Stromal cell of bone marrow (primary cell): ENCODE data around the gene POM121C.
"Not testable (repeated sequence)": the region's sequence is repeated elsewhere in the genome, so short reads cannot be mapped to it uniquely, and the experiment has no call there.

Experiments
- DNase-seq: peaks from one replicate; pipeline ENCODE4 v3.0.0-alpha.2; 2012; ENCODE audit warnings: low read depth

POM121C gene

GRCh38 chr7:75423481-75423880 is 62.6 kb downstream of the POM121C start:
- DNase-seq = not testable (repeated sequence)

- DNase-seq = not testable (repeated sequence)
Measured at GRCh38 chr7:75421798-75422710, 64.0 kb downstream of the POM121C start.

GRCh38 chr7:75420152-75420551 is 65.9 kb downstream of the POM121C start:
- DNase-seq = not testable (repeated sequence)

- DNase-seq = not testable (repeated sequence)
Measured at GRCh38 chr7:75419693-75420092, 66.4 kb downstream of the POM121C start.

- DNase-seq = not testable (repeated sequence)
Measured at GRCh38 chr7:75419210-75419609, 66.9 kb downstream of the POM121C start.

GRCh38 chr7:75418292-75418858 is 67.7 kb downstream of the POM121C start:
- DNase-seq = not testable (repeated sequence)

- not testable (repeated sequence) for DNase-seq
Measured at GRCh38 chr7:75416787-75417186, 69.3 kb downstream of the POM121C start.

- DNase-seq = not testable (repeated sequence)
Measured at GRCh38 chr7:75415829-75416373, 70.2 kb downstream of the POM121C start.

- not testable (repeated sequence) for DNase-seq
Measured at GRCh38 chr7:75415428-75415817, 70.7 kb downstream of the POM121C start.

- DNase-seq = peak; percentile 0
Measured at GRCh38 chr7:75414708-75415427, 71.2 kb downstream of the POM121C start.

- DNase-seq = not testable (repeated sequence)
Measured at GRCh38 chr7:75414204-75414603, 71.9 kb downstream of the POM121C start.

GRCh38 chr7:75410823-75411173 is 75.3 kb downstream of the POM121C start:
- not testable (repeated sequence) for DNase-seq

GRCh38 chr7:75409880-75410822 is 75.9 kb downstream of the POM121C start:
- not testable (repeated sequence) for DNase-seq

- not testable (repeated sequence) for DNase-seq
Measured at GRCh38 chr7:75404663-75405062, 81.4 kb downstream of the POM121C start.

GRCh38 chr7:75403455-75404443 is 82.3 kb downstream of the POM121C start:
- DNase-seq = not testable (repeated sequence)

- DNase-seq = not testable (repeated sequence)
Measured at GRCh38 chr7:75400575-75400974, 85.5 kb downstream of the POM121C start.

GRCh38 chr7:75398771-75399700 is 87.1 kb downstream of the POM121C start:
- DNase-seq = not testable (repeated sequence)

GRCh38 chr7:75397865-75398264 is 88.2 kb downstream of the POM121C start:
- not testable (repeated sequence) for DNase-seq

- DNase-seq = not testable (repeated sequence)
Measured at GRCh38 chr7:75395329-75395728, 90.8 kb downstream of the POM121C start, which contains the start of gene TRIM73. TRIM73 (plus strand) TSS chr7:75395629; CDS start chr7:75398934, 3,305 bp downstream.
